HTERT RPE-1 (cell line): Measurements from ENCODE around the gene MMP7.

Experiments used
- in situ Hi-C: fragments of 300-500 bp; cut with MboI; formaldehyde crosslinking; loops from 4 replicates; pipeline ENCODE4 v1.14.3; 2020; ENCODE audit warnings: low sequenced_read_pairs

MMP7 gene, protein sequence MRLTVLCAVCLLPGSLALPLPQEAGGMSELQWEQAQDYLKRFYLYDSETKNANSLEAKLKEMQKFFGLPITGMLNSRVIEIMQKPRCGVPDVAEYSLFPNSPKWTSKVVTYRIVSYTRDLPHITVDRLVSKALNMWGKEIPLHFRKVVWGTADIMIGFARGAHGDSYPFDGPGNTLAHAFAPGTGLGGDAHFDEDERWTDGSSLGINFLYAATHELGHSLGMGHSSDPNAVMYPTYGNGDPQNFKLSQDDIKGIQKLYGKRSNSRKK

DNA sequence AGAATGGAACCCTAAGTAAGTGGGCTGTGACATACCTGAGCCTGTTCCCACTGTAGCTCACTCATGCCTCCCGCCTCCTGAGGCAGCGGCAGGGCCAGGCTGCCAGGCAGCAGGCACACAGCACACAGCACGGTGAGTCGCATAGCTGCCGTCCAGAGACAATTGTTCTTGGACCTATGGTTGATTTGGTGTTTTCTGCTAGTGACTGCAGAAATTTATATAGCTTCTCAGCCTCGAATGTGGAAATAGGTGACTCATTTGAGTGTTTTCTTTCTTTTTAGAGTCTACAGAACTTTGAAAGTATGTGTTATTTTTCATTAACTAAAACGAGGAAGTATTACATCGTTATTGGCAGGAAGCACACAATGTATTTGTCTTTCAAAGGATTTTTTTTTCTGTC, at the start of gene MMP7:
MMP7 (minus strand) TSS at position 190 of the 400 bp plus-strand sequence; CDS start at position 143, 47 bp downstream.
- in situ Hi-C loops, result no loop called here

DNA sequence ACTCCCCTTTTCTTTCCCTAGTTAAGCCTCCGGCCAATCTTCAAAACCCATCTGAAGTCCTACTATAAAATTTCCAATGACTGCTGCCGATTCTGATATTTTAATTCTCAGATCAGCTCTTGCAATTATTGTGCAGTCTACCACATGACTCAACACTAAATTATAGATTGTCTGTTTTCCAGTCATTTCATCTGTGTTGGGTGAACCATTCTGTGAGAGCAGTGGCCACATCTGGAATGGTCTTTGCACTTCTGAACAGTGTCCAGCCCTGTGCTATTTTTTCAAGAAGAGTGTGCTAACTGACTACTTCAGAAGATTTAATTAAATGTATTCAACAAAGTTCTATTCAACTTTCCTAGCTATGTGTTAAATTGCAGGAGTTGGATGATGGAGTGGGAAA, 47.2 kb upstream of the MMP7 start:
- in situ Hi-C loops, result no loop called here

DNA sequence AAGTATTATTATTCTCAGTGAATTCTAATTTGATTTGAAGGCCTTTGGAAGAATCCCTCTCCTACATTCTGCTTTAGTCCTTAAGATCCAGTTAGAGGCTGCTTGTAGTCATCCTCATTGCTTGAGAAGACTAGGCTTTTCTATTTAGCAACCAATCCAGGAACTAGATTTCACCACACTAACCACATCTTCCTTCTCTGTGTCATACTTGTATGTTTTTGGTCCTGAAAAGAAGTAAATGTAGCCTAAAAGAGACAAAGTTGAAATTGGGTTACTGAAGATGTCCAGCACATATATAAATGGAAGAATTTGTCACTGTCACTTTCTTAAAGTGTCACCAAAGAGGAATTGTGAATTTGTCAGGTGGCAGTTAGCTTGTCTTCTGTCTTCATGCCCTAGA, 46.6 kb upstream of the MMP7 start:
- in situ Hi-C loops, result no loop called here

DNA sequence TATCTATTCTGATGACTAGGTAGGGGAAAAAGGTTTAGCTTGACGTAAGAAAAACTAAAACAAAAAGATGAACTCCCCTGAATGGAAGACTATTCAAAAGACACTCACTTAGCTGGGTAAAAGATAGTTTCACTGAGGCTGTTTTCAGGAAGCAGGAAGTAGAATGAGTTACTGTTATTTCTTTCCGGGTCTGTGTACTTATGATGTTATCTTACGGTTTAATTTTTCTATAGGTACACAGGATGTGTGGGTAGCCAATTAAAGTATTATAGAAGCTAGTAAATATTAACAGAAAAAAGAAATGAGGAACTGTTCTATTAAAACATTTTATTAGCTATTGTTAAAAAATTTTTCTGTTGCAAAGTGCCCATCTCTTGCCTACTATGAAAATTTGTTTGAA, 45.8 kb upstream of the MMP7 start:
- in situ Hi-C loops, result no loop called here

DNA sequence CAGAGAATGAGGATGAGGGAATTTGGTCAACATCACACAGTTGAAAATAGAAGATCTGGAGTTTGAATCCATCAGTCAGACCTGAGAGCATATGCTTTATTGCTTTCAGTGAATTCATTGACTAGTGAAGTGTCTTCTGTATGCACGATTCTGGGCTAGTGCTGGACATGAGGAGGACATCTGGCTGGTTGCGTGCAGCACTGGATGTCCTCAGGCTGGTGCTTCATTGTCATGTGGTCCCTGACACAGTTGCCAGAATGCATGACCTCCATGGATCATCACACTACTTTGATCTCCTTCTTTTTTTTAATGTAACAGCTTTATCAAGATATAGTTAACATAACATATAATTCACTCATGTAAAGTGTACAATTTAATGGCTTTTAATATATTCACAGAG, 44.5 kb upstream of the MMP7 start:
- in situ Hi-C loops, result no loop called here

DNA sequence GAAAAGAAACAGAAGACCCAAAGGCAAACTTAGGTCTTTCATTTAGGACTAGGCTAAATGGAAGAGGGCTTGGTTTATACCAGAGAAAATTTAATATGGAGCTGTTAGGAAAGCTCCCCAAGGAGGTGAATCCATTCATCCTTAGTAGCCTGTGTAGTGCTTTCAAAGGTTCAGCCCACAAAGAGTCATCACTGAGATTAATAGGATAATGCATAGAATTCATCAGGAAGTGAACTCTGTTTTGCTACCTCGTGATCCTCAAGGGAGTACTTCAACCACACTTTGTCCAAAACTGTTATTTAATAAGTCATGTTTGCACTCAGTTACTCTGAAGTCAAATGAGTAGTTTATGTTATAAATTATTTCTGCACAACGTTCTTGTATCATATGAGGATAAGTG, 43.3 kb upstream of the MMP7 start:
- in situ Hi-C loops, result no loop called here

DNA sequence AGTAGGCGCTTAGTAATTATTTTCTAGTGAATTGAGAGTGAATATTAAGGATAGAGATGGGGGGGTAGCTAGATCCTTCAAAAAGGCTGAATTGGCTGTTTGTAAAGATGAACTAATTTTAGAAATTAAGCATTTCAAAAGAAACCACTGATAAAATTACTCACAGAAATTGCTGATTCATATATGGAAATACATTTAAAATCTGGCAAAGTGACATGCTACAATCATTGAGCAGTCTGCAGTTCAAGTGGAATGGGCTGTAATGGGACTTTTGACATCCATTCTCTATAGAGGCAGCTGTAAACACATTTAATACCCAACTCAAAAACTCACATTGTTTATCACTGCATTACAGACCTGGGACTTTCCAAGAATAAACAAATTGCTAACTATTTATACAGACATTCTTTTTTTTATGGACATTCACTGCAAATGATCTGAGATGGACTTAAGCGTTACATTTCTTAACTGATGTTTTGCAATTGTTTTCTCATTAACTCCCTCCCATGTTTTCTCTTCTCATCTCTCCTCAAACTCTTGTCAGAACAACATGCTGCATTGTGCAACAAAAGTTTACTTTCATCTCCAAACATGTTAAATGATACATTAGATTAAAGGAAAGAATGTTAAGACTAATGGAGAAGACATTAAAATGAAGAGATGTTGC, 42.1 kb upstream of the MMP7 start:
- in situ Hi-C loops, result no loop called here

DNA sequence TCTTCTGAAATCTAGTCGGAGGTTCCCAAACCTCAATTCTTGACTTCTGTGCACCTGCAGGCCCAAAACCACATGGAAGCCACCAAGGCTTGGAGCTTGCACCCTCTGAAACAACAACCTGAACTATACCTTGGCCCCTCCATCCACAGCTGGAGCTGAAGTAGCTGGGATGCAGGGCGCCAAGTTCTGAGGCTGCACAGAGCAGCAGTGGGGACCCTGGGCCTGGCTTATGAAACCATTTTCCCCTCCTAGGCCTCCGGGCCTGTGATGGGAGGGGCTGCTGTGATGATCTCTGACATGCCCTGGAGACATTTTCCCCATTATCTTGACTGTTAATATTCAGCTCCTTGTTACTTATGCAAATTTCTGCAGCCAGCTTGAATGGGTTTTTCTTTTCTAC, 38.3 kb upstream of the MMP7 start:
- in situ Hi-C loops, result no loop called here

DNA sequence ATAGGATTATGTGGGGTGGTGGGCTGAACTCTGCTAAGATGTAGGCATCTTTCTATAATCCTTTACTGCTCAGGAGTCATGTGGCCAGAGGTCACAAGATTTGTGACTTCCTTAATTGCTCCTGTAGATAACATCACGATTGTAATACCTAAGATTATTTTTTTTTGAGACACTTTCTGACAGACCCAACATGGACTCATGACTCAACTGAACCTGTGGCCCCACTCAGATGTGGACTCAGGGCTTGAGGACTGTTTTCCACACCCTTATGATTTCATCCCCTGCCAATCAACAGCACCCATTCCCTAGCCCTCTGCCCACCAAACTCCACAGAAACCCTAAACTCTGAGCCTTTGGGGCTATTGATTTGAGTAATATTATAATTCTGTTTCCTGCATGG, 35.6 kb upstream of the MMP7 start:
- in situ Hi-C loops, result no loop called here

DNA sequence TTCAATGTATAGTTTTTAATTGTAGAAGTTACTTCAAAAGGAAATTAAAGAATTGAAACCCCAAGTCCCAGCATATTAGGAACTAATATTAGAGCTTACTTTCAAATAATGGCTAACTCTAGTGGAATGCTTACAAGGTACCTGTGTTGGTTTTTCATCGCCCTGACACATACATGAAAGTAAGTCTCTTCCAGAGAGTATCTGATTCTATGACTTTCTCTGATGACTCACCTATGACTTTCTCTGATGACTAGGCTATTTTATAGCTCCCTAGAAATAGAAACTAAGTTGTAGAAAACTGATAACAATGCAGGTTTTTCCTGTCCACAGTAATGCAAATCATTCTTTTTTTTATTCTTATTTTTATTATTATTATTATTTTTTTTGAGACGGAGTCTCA, 33.6 kb upstream of the MMP7 start:
- in situ Hi-C loops, result no loop called here

DNA sequence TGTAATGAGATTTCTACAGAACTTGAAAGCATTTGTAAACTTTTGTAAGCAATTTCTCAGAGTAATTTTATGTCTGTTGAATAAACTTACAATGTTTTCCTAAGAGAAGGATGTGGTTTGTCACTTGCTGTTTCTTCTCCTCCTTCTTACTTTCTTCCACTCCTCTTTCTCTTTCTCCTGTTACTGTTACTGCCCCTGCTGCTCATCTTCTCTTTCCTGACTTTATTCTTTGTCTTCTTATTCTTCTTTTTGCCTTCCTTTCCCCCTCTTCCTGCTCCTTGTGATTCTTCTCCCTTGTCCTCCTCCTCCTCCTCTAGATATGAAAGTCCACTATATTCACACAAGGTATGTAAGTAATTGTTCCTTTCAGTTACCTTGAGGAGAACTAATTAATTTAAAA, 31.1 kb upstream of the MMP7 start:
- in situ Hi-C loops, result no loop called here

DNA sequence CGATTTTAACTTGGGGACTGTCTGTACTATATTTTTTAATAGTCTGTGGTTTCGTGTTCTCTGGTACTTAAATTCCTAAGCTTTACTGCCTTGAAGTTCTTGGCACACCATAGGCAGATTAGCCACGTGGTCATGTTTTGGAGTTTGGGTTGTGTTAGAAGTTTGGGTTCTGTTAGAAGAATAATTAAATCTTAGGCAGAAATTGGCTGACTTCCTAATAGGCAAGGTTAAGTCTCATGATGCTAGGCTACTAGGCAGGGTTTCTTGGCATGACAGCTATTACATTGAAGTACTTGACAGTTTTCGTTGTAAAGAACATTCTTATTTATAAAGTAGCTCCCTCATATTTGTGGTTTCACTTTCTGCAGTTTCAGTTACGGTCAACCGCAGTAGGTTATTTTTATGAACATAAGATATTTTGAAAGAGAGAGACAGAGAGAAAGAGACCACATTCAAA, 30.0 kb upstream of the MMP7 start:
- in situ Hi-C loops, result no loop called here

DNA sequence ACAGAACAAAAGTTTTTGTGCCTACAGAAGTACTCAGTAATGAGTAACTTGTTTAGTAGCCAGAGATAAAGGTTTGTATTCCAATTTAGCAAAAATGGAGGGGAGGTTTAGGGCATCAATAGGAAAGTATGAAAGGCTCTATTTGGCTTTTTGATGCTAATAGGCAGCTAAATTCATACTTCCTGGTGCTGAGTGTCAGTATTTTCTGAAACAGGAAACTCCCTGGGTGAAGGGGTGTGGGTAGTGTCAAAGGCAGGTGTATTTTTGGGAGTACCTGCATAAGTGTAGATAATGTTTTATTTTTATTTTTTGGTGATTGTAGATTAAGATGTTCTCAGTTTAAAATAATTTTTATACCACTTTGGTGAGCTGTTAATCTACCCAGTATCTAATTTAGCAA, 29.3 kb upstream of the MMP7 start:
- in situ Hi-C loops, result no loop called here

DNA sequence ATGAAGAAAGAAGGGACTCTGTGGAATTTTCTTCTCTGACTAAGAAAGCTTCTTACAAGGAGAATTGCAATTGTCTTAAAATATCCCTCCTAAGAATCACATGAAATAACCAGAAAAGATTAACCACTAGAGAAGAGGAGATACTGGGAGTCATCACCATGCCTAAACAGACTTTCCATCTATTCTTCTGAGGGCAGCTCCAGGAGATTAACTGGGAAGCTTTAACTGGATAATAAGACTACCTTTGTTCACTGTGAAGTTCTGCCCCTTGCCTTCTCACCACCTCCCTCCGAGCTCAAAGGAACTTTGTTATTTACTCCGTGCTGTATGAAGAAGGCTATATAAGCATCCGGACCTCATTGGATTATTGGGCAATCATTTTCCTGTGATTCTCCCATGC, 24.5 kb upstream of the MMP7 start:
- in situ Hi-C loops, result no loop called here

DNA sequence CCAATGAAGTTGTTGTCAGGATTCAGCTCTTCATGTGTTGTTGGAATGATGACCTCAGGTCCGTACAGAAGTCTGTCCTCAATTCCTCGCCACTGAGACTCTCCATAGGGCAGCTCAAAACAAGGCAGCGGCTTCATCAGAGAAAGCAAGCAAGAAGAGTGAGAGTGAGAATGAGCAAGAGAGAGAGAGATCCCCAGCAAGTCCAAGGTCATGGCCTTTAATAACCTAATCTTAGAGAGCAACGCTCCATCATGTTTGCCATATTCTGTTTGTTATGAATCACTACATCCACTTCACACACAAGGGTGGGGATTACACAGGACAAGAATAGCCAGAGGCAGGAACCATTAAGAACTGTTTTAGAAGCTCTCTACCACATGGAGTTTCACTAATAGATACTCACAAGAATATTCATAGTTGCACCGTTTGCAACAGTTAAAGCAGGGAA, 23.3 kb upstream of the MMP7 start:
- in situ Hi-C loops, result no loop called here

DNA sequence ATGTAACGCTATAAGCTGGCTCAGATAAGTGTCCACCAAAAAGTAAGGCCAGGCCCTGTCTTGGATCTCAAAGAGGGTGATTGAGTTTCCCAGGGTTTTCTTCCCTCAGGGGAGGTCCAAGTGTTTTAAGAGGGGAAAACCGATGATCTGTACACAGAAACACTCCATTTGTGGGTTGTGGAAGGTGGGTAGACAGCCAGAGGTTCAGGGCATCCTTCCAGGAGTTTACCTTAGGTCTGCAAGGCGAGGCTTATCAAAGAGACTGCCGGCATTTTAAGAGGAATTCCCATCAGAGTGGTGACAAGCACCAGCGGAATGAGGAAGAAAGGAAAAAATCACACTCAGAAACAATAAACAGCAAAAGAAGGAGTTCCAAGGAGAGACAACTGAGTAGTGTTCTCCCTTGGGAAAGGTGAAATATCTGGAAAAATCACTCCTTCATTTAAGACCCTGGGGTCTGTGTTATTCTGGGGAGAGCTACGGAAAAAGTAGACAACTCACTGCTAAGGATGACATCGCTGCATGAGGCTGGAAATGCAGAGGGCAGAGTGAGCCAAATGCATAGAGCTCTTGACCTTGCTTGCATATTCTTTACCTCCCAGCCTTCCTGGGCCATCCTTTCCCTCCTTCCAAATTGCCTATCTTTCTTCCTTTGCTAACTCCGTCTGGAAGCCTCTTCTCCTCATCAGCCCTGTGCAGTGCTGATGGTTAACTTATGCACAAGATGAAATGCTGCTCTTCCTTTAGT, 22.1 kb upstream of the MMP7 start:
- in situ Hi-C loops, result no loop called here

DNA sequence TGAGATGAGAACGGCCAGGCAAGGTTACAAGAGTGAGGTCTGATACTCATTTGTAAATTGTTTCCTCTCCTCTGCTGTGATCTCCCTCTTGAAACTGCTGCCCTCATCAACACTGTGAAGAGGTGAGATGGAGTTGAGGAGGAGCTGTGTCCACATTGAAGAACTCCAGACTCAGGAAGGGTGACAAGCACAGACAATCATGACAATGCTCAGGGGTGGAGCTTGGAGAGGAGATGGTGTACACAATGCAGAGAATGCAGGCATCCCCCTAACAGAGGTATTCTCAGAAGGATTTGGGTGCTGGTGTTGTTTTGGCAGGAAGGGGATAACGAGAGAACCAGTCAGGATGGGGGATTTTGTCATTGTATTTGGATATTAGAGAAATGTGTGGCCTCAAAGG, 21.5 kb upstream of the MMP7 start:
- in situ Hi-C loops, result no loop called here

DNA sequence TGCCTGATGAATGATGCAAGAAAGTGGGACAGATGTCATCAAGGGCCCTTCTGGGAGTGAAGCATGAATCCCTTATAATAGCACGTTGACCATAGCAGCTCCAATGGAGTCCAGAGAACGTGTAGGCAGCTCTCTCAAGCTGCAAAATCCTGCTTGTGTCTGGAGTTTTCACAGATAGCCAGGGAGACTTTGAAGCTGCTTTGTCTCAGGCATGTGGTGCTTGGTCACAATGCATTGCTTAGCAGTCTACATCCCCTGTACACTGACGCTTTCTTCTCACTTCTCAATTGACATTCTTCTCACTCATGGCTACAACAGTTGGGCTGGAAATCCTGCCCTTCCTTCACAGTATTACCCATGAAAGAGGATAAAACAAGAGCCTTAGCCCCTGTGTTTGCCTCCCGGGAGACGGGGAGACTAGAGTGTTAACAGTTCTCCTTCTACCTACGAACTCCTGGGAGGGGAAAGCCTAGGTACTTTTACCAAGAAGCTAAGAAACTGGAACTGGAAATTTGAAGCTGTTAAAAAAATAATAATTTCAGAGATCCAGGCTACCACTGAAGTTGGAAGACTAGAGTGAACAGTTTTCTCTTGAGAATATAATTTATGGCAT, 20.7 kb upstream of the MMP7 start:
- in situ Hi-C loops, result no loop called here

DNA sequence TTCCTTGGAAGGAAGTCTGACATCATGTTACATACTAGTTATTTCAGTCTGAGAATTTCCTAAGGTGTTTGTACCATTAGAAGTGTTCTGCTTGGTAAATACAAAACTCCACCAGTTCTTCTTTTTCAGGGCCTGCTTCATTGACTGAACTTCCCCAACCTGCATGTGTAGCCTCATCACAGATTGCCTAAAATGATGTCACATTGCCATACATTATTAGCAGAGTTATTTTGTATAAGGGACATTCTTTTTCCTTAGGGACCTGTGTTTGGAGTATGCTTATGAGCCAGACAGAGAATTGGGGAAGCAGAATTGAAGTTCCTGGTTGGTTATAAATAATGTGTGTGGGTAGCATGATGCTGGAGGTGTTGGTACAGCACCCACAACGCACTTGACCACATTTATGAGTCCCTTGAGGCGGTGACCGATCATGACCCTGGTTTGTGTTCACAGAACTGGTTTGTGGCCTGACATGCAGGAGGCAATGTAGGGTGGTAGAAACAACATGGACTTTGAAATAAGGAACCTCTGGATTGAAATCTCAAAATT, 16.4 kb upstream of the MMP7 start:
- in situ Hi-C loops, result no loop called here

DNA sequence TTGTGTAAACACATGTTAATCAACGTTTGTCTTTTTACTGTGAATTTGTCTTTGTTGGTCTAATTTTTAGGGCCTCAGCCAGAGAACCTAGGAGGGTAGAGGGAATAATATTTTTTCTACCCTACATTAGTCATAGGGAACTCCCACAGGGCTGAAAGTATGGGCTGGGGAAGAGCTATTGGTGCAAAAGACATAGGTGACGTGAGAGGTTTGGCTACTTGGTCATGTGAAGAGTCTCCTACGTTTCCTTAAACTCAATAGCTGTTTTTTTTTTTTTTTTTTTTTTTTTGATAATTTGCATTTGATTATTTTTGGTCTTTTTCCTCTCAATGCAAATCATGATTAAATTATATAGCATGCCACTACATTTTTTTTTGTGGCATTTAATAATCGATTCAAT, 15.9 kb upstream of the MMP7 start:
- in situ Hi-C loops, result no loop called here

DNA sequence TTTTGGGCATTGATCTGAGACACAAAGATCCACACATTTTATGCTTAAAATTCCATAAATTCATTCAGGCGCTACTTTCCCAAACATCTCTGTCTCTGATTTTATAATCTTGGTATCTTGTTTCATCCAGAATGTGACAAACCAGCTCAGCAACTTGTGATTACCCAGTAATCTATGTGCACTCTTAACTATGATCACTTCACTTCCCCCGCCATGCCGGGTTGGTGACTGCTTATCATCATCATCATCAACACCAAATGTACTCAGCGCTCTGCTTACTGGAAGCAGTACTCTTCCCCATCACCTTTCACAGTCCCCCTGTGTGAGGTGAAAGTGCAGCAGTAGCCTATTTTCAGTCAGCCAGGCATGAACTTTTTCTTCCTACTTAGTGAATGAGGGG, 15.2 kb upstream of the MMP7 start:
- in situ Hi-C loops, result no loop called here
